Fibroblast of skin of right biceps (primary cell): ENCODE results near the gene BMPR1B.

Source experiments
- DNase-seq: peaks from one replicate; pipeline ENCODE4 v3.0.0-alpha.2; 2013

Gene BMPR1B

DNA sequence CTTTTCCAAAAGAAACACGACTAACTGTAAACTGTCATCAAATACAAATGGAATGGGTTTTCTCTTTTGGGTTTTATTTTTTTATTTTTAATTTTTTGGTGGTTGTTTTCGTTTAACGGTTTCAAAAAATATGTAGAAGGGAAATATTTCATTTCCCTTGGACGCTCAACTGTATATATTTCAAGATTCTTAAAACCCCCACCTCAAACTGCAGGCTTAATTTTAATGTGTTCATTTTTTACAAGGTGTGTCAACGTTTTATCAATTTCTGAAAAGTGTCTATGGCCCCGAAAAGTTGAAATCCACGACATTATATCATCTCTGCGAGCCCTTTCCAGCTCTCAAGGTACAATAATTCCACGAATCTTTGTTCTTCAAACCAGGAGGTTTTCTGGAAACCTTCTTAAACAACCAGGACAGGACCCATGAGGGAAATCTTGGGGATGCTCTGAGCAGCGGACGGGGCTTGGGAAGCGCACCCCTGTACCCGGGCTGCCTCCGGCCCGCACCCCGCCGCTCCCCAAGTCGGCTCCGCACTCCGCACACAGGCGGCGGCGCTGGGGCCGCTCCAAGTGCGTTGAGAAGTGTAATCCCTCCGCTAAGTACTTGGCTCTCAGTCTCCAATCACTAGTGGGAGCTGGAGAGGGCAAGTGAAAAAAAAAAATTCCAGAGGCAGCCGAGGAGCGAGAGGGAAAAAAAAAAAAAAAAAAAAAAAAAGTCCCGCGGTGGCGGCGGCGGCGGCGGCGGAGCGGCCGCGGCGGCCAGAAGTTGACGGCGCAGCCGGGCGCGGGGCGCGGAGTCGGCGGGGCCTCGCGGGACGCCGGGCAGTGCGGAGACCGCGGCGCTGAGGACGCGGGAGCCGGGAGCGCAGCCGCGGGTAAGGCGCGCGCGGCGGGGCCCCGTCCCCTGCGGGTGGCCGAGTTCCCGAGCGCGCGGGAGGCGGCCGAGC, at the start of gene BMPR1B:
Gene BMPR1B, plus strand, starts transcription at position 764 of the 949 bp plus-strand sequence. CDS start 346,470 bp downstream, outside the sequence.
- peak; percentile 85 for DNase-seq

DNA sequence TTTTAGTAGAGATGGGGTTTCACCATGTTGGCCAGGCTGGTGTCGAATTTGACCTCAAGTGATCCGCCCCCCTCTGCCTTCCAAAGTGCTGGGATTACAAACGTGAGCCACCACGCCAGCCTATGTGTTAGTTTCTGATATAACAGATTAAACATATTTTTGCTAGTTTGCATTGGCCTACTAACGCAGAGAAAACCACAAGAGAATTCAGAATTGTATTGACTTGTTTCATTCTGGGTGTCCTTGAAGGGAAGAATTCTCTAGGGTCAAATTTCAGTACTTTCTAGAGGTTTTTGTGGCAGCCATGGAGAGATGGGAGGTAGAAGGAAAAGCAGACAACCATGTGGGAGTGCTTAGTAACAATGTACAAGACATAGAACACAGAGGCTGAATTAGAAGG, 46.1 kb upstream of the BMPR1B start:
- DNase-seq = peak; percentile 34

DNA sequence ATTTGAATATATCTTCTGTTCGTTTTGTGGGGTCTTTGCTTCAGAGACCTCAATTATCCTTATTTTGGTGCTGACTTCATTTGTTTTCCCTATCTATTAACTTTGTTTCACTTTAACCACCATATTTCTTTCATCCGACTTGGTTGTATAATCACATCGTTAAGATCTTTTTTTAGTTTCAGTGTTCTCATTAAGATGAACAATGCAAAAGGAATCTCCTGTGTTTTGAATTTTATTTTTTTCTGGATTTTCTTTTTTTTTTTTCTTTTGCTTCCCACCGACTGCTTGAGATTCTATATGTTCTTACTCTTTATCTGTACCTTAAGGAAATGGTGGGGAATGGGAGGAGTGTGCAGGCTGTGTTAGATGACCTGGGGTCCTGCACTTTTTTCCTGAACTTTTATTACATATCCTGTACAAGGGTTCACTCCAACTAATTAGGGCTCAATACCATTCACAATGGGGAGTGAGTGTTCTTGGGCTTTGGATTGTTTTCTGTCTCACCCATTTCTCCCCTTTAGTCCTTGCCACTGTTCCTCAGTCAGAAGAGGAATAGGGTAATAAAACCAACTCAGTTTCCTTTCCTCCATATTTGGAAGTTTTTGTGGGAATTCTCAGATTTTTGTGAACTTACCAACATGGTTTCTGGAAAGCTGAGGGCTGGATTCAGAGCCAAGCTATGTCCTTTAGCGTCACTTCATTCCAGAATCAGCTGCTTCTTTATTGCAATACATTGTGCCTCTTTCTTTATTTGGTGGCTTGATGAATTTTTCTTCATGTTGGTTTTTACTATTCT, 43.2 kb upstream of the BMPR1B start:
- DNase-seq = peak; percentile 93

DNA sequence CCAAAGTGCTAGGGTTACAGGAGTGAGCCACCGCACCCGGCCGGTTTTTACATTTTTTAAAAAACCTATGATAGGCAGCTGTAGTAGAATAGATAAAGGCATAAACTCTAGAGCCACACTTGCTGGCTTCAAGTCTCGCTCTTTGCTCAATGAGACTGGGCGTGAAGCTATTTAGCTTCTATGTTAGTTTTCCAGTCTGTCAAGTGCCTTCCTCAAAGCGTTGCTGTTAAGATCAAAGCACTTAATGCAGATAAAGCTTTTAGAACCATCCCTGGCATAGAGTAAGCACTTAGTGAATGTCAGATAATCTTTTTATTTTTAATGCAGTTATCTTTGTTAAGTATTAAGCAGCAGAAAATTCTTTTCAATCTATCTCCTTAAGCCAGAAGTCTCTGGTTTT, 42.0 kb upstream of the BMPR1B start:
- DNase-seq = no peak

DNA sequence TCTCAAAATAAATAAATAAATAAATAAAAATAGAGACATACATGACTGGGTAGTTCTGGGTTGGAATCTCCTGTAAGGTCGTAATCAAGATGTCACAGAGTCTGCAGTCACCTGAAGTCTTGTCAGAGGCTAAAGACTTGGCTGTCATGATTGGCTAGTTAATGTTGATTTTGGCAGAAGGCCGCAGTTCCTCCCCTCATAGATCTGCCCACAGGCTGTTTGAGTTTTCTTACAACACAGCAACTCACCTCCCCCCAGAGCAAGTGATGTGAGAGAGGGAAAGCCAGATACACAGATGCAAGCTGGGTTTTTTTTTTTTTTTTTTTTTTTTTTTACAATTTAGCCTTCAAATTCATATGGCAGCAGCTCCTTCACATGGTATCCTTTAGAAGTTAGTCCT, 36.4 kb upstream of the BMPR1B start:
- DNase-seq = no peak

DNA sequence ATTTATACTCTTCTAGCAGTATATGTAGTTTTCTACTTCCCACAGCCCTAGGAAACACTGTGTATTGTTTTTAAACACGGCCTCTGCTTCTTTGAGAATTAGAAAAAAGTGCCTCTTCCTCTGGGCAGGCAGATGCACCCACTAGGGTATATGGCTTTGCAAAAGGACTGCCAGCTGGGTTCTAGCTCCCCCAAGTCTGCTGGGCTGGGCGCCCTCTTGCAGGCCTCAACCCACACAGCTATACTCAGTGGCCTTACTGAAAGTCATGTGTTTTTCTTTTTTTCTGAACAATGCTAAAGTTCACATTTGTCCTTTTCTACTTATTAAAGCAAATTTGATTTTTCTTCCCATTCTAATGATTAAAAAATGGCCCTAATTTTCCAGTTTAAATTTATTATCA, 35.5 kb upstream of the BMPR1B start:
- DNase-seq = no peak

DNA sequence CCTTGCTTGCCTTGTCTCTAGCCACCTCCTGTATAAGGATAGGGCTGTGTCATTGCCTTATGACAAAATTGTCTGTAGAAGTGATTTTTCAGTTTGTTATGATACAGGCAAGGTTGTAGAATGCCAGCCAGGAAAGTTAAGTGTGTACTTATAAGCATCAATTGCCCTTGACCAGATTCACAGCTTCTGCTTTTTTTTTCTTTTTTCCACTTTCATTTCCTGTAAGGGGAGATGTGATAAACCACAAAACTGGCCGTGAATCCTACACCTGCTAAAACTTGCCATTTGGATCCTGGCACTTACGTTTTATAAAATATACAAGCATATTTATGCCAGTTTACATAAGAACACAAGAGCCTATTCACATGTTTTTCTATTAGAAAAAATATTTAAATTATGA, 35.0 kb upstream of the BMPR1B start:
- DNase-seq = no peak

DNA sequence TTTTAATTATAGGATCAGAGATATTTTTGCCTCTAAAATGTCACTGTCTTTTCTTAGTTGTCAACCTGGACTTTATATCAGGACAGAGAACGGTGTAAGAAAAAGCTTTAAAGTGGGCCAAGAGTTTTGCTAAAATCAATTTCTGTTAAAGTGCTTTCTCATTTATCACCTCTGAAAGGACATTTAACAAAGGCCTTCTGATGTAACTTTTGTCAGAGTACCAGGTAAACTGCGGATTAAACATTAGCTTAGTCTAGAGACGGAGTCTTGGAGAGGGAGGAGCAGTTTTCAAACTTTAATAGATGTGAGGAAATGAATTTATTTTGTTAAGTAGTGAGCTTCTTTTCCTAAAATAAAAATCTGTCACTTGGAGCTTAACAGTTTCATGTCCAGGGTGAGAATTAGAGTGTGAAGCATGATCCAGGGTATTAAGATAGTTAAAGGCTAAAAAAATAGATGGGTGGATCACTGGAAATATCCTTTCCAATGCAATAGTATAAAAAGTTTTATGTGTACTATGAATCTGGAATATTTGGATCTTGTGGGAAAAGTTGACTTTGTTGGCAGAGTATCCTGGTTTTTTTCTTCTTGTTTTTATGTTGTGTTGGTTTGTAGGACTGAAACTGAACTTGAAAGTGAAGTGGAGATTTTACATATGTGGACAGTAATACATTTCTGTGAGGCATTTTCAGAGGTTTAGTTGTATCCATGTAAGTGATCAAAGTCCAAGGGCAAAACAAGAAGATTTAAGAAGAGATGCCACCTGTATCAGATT, 33.6 kb upstream of the BMPR1B start:
- DNase-seq = no peak

DNA sequence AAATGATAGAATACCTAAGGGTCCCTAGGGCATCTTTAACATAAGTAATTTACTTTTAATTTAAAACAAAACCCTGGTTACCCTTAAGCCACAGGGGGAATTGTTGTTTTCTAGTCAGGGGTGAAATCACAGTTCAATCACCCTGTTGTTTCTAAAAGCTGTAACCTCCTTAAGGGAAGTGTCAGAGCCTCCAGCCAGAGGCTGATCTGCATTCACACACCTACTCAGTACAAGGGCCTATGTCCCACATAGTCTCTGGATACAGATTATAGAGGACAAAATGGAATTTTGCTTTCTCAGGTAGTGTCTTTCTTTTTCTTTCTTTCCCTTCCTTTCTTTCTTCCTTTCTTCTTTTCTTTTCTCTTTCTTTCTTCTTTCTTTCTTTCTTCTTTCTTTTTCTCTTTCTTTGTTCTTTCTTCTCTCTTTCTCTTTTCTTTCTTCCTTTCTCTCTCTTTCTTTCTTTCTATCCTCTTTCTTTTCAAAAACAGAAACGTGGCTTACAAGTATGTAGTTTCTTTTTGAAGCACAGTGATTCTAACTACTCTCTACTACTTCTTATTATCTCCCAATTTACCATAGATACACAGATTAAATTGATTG, 31.1 kb upstream of the BMPR1B start:
- DNase-seq = no peak

DNA sequence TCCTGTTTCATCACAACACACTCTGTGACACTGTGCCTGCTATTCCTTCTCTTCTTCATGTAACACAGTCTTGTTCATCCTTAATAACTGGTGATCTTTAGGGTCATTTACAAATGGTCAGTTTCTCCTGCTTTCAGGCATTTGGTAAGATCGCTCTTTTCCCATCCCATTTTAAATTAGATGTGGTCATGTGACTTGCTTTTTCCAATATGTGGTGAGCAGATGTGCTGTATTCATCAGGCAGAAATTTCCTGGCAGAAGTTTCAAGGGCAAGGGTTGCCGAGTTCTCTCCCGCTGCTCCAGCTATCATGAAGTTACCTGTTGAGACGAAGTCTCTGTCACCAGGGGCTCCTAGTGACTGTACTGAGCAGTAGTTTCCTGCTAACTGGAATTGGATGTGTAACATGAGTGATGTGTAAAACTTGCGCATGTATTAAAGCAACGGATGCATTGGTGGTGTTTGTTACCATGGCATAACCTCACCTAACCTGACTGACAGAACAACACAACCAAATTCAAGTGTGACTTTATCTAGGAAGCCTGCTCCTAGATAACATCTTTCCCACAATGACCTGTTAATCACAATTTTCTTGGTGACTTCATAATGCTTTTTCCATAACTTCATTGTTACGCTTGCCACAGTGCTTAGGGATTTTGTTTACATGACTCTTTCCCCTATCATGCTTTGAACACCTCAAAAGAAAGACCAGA, 29.5 kb upstream of the BMPR1B start:
- peak; percentile 22 for DNase-seq

DNA sequence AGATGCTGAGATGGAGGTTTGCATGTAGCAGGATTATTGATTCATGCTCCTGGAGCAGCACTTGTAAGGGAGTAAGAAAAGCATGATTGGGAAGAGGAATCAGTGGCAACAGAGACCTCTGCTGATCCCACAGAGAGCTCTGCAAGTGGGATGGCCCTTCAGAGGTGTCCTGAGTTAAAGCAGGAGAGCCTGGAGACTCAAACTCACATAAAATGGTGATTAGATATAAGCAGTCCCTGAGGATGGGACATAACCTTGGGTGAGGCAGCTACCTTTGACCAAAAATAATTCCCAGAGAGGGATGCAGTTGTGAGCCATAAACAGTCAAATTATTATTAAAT, 25.4 kb upstream of the BMPR1B start:
- DNase-seq = no peak

DNA sequence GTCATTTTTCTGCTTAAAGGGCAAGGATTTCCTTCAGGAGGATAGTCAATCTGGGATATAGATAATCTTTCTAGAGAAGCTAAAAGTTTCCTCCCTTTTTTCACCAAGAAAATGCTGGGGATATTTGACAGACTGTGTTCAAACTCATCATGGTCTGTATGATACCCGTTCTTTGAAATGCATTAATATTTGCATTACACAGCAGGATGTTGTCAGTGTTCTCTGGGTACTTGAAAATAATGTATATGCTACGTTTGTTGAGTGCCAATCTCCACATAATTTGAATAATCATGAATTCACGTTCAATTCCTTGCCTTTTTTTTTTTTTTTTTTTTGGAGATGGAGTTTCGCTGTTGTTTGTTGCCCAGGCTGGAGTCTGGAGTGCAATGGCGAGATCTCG, 18.0 kb upstream of the BMPR1B start:
- no peak for DNase-seq

DNA sequence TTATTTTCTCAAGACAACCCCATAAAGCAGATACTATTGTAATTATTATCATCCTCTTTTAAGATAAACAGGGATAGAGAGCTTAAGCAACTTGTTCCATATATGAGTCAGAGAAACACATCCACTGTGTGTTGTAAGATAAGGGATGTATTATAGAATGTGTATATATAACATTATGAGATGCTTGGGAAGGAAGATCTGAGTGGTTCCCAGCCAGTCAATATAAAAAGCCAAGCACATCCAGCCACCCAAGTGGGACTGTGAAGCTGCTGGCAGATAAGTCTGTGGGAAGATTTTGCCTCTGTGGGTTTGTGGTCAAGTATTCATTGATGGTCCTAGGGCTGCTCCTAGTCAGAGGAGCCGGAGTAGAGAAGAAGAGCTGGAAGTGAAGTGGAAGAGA, 16.5 kb upstream of the BMPR1B start:
- DNase-seq = peak; percentile 6

DNA sequence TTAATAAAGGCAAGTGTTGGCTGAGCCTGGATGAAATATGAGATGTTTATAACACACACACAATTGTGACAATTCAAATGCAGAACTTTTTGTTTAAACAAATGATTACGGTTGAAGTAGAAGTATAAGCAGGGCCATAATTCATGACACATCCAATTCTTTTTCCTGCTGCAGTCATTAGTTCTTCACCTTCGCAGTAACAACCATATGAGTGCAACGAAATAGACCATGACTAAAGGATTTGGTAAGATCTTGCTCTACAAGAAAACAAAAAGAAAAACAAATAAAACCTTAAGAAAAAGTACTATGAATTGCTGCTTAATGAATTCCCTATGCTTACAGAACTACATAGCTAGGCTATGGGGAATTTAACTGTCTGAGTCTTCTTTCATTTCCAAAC, 13.9 kb upstream of the BMPR1B start:
- DNase-seq = no peak

DNA sequence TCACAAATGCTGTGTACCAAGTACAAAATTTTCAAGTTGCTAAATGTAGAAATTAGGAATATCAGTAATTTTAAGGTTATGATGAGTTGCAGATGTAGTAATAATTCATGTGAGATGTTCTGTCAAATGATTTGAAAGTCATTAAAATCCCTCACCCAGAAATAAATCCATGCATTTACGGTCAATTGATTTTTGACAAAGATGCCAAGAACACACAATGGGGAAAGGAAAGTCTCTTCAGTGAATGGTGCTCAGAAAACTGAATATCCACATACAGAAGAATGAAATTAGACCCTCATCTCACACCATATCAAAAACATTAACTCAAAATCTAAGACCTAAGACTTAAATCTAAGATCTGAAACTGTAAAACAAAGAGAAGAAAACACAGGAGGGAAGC, 12.9 kb upstream of the BMPR1B start:
- no peak for DNase-seq

DNA sequence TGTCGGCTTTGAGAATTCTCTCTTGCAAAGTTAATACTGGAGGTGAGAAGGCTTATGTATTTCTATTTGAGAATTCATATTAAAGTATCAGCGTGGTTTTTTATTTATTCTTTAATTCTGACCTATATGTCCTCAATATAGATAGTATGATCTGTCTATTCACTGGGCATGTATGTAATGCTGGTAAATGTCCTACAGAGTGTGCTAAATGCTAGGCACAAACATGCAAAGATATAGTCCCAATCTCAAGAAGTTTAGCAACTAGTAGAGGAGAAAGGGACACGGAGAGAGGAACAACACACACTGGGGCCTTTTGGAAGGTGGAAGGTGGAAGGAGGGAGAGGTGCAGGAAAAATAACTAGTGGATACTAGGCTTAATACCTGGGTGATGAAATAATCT, 11.0 kb upstream of the BMPR1B start:
- no peak for DNase-seq

DNA sequence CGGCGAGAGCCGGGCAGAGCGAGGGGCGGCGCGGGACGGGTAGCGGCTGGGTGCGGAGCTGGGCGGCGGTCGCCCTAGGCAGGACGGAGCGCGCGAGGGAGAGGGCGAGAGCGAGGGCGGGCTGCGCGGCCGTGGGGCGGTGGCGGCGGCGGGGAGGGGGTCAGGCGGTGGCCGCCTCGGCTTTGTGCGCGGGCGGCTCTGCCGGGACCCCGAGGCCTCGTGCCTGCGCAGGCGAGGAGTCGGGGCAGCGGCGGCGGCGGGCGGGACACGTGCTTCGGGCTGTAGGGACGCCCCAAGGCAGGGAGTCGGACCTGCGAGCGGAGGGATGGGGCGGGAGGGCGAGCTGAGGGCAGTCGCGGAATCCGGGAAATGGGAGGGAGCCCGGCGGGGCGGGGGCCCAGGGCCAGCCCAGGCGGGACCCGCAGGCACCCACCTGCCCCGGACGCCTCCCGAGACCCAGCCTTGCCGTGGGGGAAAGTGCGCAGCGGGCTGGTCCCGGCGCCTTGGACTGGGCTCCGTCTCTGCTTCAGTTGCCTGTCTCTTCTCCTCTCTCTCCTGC, 465 bp downstream of the BMPR1B start:
- DNase-seq = peak; percentile 56

DNA sequence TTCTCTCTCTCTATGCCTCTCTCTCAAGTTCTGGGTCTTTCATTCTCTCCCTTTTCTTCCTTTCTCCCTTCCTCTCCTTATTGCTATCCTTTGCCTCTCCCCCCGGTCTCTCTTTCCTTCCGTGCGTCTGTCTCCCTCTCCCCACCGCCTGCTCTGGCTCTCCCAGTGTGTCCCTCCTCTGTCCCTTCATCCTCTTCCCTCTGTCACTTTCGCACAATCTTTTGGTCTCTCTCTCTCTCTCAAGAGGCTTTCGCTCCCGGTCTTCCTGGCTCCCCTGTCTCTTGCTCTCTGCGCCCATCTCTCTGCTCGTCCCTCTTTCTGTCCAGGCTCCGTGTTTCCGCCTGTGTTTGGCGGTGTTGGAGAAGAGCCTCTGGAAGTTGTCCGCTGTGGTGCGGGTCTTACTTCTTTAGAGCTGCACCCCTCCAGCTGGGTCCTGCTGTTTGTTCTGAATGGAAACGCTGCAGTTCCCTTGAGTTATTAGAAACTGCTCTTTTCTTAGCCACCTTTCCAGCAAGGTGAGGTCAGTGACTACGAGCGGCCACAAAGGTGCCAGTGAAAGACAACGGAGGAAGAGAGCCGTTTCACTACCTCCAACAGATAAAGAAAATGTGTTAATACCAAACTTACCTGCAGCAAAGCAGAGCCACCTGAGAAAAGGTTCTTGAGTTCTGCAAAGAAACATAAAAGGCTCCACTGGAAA, 1.1 kb downstream of the BMPR1B start:
- peak; percentile 15 for DNase-seq

DNA sequence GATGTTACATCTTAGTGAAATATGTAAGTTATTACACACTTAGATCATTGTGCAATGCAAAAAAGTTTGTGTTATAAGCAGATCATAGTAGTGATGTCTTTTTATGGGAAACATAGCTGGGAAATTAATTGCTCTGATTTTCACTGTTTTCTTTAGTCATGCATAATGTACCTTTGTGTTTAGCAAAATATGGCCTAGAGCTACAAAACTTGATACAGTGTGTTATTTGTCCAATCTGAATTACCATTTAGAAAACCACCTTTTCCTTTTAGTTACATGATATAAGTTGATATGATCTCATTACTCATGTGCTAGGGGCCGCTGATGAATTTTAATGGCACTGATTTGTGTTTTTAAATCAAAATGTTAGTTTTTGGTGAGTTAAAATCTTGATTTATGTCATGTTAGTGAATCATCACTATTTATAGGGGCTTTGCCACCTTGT, 2.0 kb downstream of the BMPR1B start:
- no peak for DNase-seq

DNA sequence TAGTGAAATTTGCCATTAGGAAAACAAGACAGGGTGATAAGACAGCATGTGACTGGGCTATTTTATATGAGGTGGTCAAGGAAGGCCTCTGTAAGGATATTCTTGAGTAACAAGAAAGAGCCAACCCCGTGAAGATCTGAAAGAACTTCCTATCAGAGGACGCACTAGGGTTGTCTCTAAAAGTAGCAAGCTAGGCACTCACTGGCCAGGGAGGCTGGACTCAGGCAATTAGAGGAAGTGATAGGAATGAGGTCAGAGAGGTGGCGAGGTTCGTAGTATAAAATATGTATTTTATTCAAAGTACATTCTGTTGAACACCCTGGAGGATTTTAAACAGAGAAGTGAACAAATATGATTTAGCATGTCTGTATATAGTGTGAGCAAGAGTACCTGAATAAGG, 4.6 kb downstream of the BMPR1B start:
- no peak for DNase-seq

DNA sequence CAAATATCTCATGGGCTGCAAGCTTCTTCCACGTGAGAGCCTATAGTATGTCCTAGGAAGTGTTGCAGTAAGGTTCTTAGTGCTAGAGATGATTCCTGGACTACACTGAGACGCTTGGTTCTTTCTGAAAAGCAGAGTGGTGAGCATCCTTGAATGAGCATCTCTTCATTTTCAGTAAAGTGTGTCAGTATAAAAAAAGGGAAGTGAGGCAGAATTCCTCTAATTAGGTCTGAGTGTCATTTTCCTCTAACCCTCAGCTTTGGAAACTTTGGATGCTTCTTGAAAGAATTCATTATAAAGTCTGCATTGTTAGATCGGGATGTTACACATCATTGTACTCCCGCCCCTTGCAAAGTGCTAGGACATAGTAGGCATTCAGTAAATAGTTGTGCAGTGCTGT, 5.2 kb downstream of the BMPR1B start:
- DNase-seq = no peak
